GM12872 (cell line): Measurements from ENCODE around the gene NMT1.
A peak's percentile ranks its signal among the peaks of the same experiment; 100 is the strongest.

ENCODE experiments used
- CTCF ChIP-seq: IDR thresholded peaks from 3 replicates; pipeline ENCODE4 v1.5.1; 2011; ENCODE audit warnings: low read depth, mild to moderate bottlenecking, low read length, moderate library complexity; ENCODE audit not compliant: insufficient read depth

Gene NMT1

GRCh38 chr17:45128989-45129388 lies 67.9 kb downstream of the NMT1 start:
- TF ChIP-seq CTCF: no peak

- TF ChIP-seq CTCF: no peak
Measured at GRCh38 chr17:45129426-45129939, 68.4 kb downstream of the NMT1 start.

GRCh38 chr17:45129940-45130680 lies 69.0 kb downstream of the NMT1 start:
- no peak for TF ChIP-seq CTCF

- TF ChIP-seq CTCF: no peak
Measured at GRCh38 chr17:45130681-45131615, 69.8 kb downstream of the NMT1 start.

GRCh38 chr17:45131616-45132319 lies 70.7 kb downstream of the NMT1 start:
- TF ChIP-seq CTCF: peak; percentile 75

GRCh38 chr17:45132320-45132571 lies 71.1 kb downstream of the NMT1 start, which contains the start of gene PLCD3:
PLCD3 (minus strand) TSS chr17:45132515; CDS start chr17:45132410, 105 bp downstream.
- no peak for TF ChIP-seq CTCF
